Neural crest cell (in vitro differentiated cells): ENCODE data around the gene OSBPL10. TPM values are rescaled to one million over a fixed set of nuclear protein-coding genes. Genes with fewer than 3 reads are reported as not detected.

Experiments
- DNase-seq: peaks from one replicate; pipeline ENCODE4 v3.0.0; 2021; ENCODE audit warnings: low read depth, mixed read lengths, low spot score
- H3K27ac Mint-ChIP-seq: one replicate; pipeline ENCODE4 v1.8.0; 2021; ENCODE audit warnings: mild to moderate bottlenecking, mixed read lengths; ENCODE audit not compliant: unreplicated experiment
- H3K27me3 Mint-ChIP-seq: 2 replicates; pipeline ENCODE4 v1.8.0; 2021; ENCODE audit warnings: low read depth, mild to moderate bottlenecking, mixed read lengths
- H3K36me3 Mint-ChIP-seq: 2 replicates; pipeline ENCODE4 v1.8.0; 2021; ENCODE audit warnings: low read depth, mild to moderate bottlenecking, mixed read lengths
- H3K4me1 Mint-ChIP-seq: 2 replicates; pipeline ENCODE4 v1.8.0; 2021; ENCODE audit warnings: mixed read lengths
- H3K4me3 Mint-ChIP-seq: one replicate; pipeline ENCODE4 v1.8.0; 2021; ENCODE audit warnings: mild to moderate bottlenecking, mixed read lengths
- H3K9me3 Mint-ChIP-seq: 2 replicates; pipeline ENCODE4 v1.8.0; 2021; ENCODE audit warnings: mixed read lengths
- total RNA-seq: library from RNA; stranded (reverse); gene quantifications from 2 replicates; pipeline ENCODE4 v1.2.1, GENCODE V29; 2021
- TF ChIP-seq, protein P1 (sequence below): fragments of 200-600 bp; sonication (generic); conservative IDR thresholded peaks from 2 replicates; pipeline ENCODE4 v1.5.0; 2021; ENCODE audit warnings: antibody characterized with exemption, mild to moderate bottlenecking

Gene OSBPL10
- total RNA-seq, 1 donor from 2014 or later, result 18.7 TPM

DNA sequence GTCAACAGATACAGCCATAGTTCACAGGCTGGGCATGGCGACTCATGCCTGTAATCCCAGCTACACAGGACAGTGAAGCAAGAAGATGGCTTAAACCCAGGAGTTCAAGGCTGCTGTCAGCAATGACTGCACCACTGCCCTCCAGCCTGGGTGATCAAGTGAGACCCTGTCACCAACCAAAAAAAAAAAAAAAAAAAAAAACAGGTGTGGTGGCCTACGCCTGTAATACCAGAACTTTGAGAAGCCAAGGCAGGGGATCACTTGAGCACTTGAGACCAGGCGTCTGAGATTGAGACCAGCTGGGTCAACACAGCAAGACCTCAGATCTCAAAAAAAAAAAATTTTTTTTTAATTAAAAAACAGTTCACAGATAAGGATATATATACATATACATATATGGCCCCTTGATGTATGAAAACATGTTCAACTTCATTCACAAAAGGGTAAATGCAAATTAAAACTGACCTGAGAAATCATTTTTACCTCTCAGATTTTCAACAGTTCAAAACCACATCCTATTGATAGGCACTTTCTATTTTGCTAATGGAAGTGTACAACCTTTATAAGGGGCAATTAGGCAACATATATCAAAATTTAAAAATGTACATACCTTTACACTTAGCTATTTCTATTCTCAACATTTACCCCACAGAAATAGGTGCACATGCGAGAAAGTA, 51.1 kb downstream of the OSBPL10 start:
- Mint-ChIP-seq H3K36me3 (no peaks in the 10 kb centered on the region), H3K27me3 (peaks cover 6% of the 10 kb centered on the region), H3K27ac (no peak overlapping the region), H3K4me1 (peaks cover 16% of the 10 kb centered on the region), H3K9me3 (no peaks in the 10 kb centered on the region), H3K4me3 (no peak overlapping the region)
- TF ChIP-seq, protein P1, sequence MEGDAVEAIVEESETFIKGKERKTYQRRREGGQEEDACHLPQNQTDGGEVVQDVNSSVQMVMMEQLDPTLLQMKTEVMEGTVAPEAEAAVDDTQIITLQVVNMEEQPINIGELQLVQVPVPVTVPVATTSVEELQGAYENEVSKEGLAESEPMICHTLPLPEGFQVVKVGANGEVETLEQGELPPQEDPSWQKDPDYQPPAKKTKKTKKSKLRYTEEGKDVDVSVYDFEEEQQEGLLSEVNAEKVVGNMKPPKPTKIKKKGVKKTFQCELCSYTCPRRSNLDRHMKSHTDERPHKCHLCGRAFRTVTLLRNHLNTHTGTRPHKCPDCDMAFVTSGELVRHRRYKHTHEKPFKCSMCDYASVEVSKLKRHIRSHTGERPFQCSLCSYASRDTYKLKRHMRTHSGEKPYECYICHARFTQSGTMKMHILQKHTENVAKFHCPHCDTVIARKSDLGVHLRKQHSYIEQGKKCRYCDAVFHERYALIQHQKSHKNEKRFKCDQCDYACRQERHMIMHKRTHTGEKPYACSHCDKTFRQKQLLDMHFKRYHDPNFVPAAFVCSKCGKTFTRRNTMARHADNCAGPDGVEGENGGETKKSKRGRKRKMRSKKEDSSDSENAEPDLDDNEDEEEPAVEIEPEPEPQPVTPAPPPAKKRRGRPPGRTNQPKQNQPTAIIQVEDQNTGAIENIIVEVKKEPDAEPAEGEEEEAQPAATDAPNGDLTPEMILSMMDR, result no peak
- no peak for DNase-seq

DNA sequence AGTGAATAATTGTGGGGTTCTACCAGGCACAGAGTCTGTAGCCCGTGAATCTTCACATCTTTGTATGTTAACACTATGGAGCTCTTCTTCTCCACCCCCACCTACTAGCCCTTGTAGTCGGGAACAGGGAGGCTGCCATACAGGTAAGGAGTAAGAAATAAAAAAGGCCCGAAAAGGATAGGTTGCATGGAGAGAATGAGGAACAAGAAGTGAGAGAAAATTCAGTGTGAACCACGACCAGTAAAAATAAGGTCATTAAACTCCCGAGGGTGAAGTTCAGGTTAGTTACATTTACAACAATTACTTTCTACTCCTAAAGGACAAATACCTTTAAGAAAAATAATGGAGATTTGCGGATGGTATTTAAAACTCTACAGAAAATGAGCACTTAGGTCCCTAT, 53.3 kb downstream of the OSBPL10 start:
- Mint-ChIP-seq H3K36me3 (no peaks in the 10 kb centered on the region), H3K27me3 (peaks cover 10% of the 10 kb centered on the region), H3K4me3 (no peak overlapping the region), H3K9me3 (no peaks in the 10 kb centered on the region), H3K27ac (no peak overlapping the region), H3K4me1 (peaks cover 16% of the 10 kb centered on the region)
- TF ChIP-seq, protein P1, result no peak
- no peak for DNase-seq

DNA sequence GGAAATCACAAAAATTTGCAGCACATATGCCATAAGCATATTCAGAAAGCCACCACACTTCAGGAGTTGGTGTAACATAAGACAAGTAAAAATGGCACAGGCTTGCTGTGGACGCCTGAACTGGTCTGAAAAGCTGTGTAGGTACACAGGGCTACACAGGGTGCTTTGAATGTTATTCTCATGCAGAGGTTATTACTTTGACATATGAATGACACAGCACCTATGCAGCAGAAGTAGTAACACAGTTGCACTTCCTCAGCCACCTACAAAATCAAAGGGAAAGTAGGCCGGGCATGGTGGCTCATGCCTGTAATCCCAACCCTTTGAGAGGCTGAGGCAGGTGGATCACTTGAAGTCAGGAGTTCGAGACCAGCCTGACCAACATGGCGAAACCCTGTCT, 54.5 kb downstream of the OSBPL10 start:
- Mint-ChIP-seq H3K27ac (no peak overlapping the region), H3K9me3 (peaks cover under 1% of the 10 kb centered on the region), H3K4me1 (peaks cover 20% of the 10 kb centered on the region), H3K27me3 (peaks cover 14% of the 10 kb centered on the region), H3K36me3 (no peaks in the 10 kb centered on the region), H3K4me3 (no peak overlapping the region)
- no peak for DNase-seq
- TF ChIP-seq, protein P1, result no peak

DNA sequence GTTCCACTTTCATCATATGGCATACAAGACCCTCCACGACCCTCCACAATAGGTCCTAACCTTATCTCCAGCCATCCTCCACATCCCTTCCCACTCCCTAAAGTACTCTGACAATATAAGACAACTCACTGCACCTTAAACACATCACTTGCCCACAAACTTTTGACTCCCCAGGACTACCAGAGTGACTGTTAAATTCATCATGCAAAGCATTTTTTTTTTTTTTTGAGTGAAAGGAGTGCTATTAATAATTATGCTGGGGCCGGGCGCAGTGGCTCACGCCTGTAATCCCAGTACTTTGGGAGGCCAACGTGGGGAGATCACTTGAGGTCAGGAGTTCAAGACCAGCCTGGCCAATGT, 55.8 kb downstream of the OSBPL10 start:
- peaks cover 20% of the 10 kb centered on the region for H3K4me1 Mint-ChIP-seq
- peaks cover 1% of the 10 kb centered on the region for H3K36me3 Mint-ChIP-seq
- peaks cover 4% of the 10 kb centered on the region for H3K9me3 Mint-ChIP-seq
- H3K27me3 Mint-ChIP-seq, result peaks cover 14% of the 10 kb centered on the region
- H3K4me3 Mint-ChIP-seq, result no peak overlapping the region
- no peak overlapping the region for H3K27ac Mint-ChIP-seq
- TF ChIP-seq, protein P1, result no peak
- DNase-seq, result no peak

DNA sequence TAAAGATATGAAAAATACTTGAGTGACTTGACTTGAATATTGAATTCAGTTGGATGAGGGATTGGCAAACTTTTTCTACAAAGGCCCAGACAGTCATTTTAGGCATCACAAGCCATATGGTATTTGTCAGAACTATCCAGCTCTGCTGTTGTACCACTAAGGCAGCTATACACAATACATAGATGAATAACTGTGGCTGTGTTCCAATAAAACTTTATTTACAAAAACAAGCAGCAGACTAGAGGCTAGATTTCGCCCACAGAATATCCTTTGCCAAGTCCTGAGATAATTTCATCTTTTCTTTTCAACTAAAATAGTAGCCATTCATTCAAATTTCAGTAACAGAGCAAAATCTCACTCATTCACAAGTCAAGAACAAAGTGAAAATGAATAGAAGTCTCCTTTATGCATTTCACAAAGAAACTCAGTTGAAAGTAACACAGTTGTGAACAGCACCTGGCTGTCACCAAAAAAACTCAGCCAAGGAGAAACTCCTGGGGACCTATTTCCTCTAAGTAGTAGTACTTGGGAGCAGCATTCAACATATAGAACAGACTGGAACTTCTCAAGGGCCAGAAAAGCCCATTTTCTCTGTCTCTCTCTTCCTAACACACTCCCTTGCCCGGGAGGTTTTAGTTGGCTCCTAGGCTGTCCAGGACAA, 56.3 kb downstream of the OSBPL10 start:
- H3K36me3 Mint-ChIP-seq, result peaks cover 7% of the 10 kb centered on the region
- no peak overlapping the region for H3K4me3 Mint-ChIP-seq
- DNase-seq, result no peak
- TF ChIP-seq, protein P1, result no peak
- H3K27me3 Mint-ChIP-seq, result peaks cover 14% of the 10 kb centered on the region
- peaks cover 9% of the 10 kb centered on the region for H3K9me3 Mint-ChIP-seq
- H3K4me1 Mint-ChIP-seq, result peaks cover 20% of the 10 kb centered on the region
- no peak overlapping the region for H3K27ac Mint-ChIP-seq
